Glomerular visceral epithelial cell (primary cell): Measurements from ENCODE around the gene STRN4.
A peak's percentile ranks its signal among the peaks of the same experiment; 100 is the strongest.
"Not testable (repeated sequence)": the region's sequence is repeated elsewhere in the genome, so short reads cannot be mapped to it uniquely, and the experiment has no call there.

Source experiments
- DNase-seq: peaks from one replicate; pipeline ENCODE4 v3.0.0-alpha.2; 2016; ENCODE audit errors: extremely low spot score

STRN4 gene

DNA sequence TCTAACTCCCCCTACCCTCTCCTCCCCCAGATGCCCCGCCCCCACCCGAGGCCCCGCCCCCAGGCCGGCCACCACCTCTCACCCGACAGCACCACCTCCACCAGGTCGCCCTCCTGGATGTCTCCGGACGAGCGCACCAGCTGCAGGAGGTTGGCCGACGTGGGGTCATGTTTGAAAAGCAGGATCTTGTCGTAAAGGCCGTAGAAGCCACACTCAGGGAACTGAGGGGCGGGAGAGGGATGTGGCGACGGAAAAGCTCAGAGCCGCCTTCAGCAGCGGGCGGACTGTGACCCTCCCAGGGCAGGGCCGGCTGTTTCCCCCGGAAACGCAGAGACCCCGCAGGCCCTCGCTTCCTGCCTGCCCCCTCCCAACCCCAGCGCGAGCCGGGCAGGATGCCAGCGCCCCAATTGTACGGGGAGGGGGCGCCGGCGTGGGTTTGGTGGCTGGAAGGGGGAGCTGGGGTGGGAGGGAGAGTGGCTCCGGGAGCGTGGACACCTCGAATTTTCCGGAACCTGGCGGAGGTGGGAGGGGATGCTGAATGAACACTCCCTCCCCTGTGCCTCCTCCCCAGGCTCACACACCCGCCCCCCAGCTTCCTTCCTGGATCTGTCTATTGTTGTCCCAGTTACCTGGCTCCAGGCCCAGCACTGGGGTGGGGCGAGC is 32.3 kb downstream of the STRN4 start:
- peak; percentile 81 for DNase-seq

GRCh38 chr19:46712768-46713338 is 33.4 kb downstream of the STRN4 start:
- DNase-seq, result not testable (repeated sequence)

GRCh38 chr19:46710687-46711086 is 35.6 kb downstream of the STRN4 start:
- no peak for DNase-seq

- peak; percentile 47 for DNase-seq
Measured at GRCh38 chr19:46704379-46705076, 41.7 kb downstream of the STRN4 start.

DNA sequence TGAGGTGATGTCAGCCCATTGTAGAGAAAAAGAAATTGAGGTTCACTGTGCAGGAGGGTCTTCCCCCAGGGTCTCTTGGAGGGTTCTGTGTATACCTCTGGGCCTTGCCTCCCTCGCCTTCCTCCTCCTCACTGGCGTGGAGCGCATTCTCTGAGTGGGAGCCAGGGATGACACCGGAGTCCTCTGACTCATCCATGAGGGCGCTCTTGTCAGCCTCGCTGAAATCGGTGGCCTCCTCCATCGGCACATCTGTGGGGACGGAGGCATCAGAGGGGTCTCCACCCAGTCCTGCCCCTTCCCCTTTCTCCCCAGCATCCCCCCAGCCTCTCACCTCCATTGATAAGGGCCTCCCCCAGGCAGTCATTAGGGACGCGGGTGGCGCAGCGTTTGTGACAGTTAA is 45.5 kb downstream of the STRN4 start:
- DNase-seq, result no peak

GRCh38 chr19:46698395-46699321 is 47.6 kb downstream of the STRN4 start:
- no peak for DNase-seq

GRCh38 chr19:46697204-46697960 is 48.9 kb downstream of the STRN4 start:
- no peak for DNase-seq

GRCh38 chr19:46696866-46697203 is 49.4 kb downstream of the STRN4 start:
- DNase-seq, result no peak

DNA sequence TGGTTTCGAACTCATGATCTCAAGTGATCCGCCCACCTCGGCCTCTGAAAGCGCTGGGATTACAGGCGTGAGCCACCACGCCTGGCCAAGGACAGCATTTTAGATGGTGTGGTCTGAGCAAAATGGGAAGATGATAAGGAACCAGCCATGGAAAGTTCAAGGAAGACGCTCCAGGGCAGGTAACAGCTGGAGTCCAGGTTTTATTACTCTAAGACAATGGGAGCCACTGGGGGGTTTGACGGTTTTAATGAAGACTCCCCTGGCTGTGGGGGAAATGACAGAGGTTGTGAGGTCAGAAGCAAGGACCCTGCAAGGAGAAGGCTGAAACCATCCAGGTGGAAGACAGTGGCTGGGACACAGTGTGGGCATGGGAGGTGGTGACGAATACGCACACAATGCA is 50.2 kb downstream of the STRN4 start:
- no peak for DNase-seq

GRCh38 chr19:46693760-46694159 is 52.5 kb downstream of the STRN4 start:
- no peak for DNase-seq

- no peak for DNase-seq
Measured at GRCh38 chr19:46692918-46693722, 53.1 kb downstream of the STRN4 start.

DNA sequence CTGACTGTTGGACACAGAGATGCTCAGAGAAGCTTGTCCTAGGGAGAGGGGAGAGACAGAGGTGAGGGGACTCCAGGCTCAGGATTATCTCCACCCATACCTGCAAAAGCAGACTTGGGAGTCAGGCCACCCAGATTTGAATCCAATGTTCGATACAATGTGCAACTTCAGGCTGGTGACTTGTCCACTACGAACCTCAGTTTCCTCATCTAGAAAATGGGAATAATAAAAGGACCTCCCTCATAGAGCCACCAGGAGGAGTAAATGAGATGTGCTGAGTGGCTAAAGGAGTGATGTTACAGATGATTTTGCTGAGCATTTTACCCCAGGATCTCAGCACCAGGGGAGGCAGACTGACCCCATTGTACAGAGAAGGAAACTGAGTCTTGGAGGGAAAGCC is 54.3 kb downstream of the STRN4 start:
- no peak for DNase-seq

DNA sequence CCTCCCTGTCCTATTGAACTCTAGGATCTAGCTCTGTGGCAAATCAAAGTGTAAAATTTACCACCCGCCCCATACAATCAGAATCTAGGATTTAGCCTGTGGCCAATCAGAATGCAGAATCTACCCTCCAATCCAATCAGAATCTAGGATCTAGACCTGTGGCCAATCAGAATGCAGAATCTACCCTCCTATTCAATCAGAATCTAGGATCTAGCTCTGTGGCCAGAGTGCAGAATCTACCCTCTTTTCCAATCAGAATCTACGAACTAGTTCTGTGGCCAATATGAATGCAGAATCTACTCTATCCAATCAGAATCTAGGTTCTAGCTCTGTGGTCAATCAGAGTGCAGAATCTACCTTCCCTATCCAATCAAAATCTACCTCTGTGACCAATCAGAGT is 55.1 kb downstream of the STRN4 start:
- no peak for DNase-seq

DNA sequence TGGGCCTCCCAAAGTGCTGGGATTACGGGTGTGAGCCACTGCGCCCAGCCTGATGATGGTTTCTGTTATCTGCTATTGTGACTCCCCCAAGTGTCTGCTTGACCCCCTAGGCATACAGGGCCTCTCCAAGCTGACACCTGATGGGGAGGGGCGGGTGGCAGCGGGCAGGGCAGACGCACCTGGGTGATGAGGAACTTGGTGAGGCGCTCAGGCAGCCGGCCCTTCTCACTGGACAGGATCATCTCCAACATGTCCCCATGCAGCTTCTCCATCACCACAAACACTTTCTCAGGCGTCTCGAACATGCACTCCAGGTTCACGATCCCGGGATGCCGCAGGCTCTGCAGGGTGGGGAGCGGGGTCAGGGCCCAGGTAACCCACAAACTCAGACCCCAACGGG is 56.9 kb downstream of the STRN4 start:
- DNase-seq, result no peak

- no peak for DNase-seq
Measured at GRCh38 chr19:46687438-46688145, 58.7 kb downstream of the STRN4 start.

DNA sequence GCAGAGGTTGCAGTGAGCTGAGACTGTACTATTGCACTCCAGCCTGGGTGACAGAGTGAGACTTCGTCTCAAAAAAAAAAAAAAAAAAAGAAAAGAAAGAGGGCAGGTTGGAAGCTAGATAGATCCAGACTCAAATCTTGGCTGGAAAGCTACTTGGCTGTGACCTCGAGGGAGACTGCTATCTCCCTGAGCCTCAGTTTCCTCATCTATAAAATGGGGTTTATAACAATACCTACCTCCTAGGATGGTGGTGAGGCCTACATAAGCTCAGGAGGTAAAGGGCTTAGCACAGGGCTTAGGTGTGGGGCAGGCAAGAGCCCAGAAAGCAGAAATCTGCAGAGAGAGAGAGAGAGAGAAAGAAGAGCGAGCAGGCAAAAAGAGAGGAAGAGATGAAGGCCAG is 61.1 kb downstream of the STRN4 start:
- DNase-seq, result no peak

DNA sequence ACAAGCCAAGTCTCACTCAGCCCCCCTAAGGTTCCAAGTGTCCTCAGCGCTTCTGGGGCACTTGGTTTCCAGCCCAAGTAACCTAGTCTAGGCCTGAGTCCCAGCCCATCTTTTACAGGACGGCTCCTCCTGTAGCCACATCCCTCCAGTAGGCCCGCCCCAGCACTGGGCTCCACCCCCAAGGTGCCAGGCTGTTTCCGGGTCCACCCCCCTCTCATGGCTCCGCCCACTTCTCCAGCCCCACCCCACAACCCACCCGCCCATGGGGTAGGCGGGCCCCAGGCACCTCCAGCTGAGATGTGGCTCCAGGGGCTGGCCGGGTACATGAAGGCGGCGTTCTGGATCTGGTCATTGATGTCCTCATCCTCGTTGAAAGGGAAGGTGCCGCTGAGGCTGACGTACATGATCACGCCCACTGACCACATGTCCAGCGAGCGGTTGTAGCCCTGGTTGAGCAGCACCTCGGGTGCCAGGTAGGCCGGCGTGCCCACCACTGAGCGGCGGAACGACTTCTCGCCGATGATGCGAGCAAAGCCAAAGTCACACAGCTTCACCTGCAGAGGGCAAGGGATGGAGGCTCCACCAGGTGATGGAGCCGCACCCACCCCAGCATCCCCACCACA is 68.0 kb downstream of the STRN4 start:
- peak; percentile 28 for DNase-seq

GRCh38 chr19:46674416-46675178 is 71.7 kb downstream of the STRN4 start:
- peak; percentile 23 for DNase-seq

DNA sequence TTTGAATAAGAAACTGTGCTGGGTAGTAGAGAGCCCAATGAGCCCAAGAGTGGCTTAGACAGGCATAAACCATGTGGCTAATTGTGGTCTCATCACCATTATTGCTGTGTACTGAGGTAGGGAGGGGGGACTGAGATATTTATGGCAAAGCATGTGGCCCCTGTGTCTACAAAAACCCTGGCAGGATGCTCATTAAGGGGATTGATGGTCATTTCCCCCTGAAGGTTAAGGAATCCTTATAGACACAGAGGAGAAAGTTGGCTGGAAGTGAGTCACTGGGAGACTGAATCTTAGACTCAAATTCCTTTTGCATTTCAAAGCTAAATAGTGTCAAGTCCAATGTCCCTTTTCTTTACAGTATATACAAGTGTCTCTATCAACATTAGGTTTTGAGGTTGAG is 75.4 kb downstream of the STRN4 start:
- no peak for DNase-seq
